Right kidney (tissue), 9 donors: Measurements from ENCODE around the gene LIPJ.

Source experiments
- DNase-seq: peaks from one replicate; pipeline ENCODE4 v3.0.0-alpha.2; 2016
- long read RNA-seq, 8 donors: transcript quantifications; one replicate each; lab custom pipeline, GENCODE V29; 2026

LIPJ gene, protein sequence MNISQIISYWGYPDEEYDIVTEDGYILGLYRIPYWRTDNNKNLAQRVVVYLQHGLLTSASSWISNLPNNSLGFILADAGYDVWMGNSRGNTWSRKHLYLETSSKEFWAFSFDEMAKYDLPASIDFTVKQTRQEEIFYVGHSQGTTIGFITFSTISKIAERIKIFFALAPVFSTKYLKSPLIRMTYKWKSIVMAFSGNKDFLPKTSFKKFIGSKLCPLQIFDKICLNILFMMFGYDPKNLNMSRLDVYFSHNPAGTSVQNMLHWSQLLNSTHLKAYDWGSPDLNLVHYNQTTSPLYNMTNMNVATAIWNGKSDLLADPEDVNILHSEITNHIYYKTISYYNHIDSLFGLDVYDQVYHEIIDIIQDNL
- long read RNA-seq, donor 1: 0 reads
- long read RNA-seq, donor 2: 0 reads
- long read RNA-seq, donor 3: 0 reads
- long read RNA-seq, donor 4: 0 reads
- long read RNA-seq, donor 5: 0 reads
- long read RNA-seq, donor 6: 0 reads
- long read RNA-seq, donor 7: 0 reads
- long read RNA-seq, donor 8: 0 reads

DNA sequence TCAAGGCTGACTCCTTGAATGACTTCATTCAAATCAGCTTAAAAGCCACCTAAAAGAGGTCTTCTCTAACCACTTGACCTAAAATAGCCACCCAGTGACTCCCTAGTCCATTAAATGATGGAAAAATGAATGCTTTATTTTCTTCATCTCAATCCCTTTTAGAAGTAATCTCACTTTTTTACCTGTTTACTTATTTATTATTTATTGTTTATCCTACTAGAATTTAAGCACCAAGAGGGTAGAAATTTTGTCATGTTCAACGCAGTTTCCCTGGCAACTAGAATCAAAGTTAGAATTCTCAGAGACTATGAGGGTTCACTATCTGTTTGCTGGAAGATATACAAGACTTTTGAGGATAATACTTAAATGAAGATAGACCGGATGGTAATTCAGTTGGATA lies at the start of gene LIPJ:
TSS of gene LIPJ (plus strand) at position 301 of the 400 bp plus-strand sequence. CDS start 3,926 bp downstream, outside the sequence.
- no peak for DNase-seq

DNA sequence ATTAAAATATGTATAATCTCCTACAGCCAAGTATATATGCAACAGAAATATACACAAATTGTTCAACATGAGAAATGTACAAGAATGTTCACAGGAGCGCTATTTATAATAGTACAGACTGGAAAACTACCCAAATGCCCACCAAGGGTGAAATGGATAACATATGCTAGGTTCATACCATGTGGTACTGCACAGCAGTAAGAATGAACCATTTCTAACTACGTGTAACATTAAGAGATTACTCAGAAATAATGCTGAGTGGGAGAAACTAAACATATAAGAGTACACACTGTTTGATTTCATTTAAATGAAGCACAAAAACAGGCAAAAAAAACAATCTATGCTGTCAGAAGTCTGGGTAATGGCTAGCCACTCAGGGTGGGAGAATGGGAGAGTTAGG lies 49.2 kb upstream of the LIPJ start:
- no peak for DNase-seq

DNA sequence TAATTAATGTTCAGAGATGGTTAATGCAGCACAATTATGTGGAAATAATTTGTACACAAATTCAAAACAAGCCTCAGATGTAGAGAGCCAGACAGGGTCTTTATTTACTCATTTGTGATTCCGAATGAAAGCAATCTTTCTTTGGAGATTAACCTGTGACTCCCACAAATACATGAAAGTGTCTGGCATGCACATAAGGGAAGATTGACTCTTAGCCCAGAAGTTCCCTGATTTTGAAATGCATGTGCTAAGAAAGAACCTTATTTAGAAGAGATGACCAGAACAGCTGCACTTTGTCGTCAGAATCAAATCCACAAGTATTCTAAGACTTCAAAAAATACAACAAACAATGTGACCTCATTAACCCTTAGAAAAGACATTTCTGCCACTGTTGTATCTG lies 48.5 kb upstream of the LIPJ start:
- DNase-seq: no peak

DNA sequence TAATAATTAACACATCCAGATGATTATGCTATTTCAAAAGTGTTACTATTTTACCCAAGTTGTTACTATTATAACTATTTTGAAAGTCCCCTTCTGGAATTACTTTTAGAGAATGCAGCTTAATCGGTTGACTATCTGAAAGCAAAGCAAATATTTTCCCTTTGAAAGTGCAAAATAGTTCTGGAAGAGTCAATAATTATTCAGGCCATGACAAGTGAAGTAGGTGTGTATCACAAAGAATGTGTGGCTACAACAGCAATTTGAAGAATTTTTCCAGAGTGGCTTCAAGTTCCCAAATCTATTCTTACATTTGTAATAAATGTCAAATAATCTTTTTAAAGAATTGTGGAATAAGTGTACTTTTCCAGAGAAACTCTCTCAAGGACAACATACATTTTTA lies 46.2 kb upstream of the LIPJ start:
- no peak for DNase-seq

DNA sequence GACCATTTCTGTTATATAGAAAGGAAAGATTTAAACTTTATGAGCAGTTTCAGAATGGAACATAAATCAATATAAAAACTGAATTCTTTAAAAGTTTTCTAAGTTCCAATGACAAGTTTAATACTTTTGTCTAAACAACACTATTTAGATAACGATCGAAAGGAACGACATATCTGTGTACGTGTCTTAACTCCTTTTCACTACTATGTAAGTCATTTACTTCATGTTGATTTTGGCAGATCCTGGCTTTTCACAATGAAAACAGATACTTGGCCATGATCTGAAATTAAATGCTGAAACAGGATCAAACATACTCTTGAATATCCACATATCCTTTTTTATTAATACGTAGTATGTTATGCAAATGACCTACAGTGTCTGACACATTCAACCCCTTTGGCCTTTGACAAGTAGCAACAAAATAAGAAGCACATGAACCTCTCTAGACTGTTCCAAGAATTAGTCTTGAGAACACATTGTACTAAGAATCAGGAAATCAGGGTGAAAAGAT lies 45.4 kb upstream of the LIPJ start:
- DNase-seq: no peak

DNA sequence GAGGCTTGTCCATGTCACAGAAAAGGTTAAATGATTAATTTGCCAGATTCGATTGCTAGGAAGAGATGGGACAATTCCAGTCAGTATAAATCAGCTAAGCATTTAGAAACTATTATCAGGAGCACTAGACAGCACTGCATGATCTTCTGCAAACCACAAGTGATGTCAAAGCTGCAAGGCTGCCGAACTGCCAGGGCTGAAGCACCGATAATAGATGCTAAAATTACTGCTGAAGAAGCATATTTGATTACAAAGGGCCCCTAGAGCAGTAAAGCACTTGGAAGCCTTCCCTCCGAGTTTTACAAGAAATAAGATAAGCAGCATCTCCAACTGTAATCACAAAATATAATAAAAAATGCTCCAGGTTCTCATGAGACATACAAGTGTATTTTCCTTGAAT lies 44.0 kb upstream of the LIPJ start:
- DNase-seq: no peak

DNA sequence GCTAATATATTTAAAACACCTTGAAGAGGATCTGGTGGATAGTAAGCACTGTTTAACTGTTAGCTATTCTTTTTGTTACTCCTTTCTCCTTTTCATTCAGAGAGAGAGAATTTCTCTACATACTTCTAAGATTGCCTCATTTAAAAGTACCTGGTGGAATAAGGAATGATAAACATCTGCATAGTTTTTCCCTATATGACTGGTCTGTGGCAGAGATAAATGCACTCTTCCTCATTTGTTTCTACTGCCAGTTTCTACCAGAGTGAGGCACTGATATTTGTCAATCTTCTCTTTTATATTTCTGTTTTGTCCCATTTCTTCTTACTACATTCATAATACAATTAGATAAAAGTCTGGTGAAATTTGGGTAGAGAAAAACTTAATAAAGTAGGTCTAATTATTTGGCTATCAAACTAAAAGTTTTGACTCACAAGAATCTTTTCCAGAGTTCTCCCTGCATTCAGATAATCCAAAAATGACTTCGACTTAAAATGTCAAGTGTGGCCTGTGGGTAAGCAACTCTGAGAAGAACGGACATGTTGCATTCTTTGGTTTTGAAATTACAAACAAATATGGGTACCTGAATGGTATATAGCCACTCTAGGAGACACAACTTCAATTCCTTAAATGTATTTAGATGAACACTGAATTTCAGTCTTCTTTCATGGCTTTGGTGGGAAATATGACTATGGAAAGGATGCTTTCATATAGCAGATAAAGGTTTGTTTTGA lies 42.3 kb upstream of the LIPJ start:
- DNase-seq: no peak

DNA sequence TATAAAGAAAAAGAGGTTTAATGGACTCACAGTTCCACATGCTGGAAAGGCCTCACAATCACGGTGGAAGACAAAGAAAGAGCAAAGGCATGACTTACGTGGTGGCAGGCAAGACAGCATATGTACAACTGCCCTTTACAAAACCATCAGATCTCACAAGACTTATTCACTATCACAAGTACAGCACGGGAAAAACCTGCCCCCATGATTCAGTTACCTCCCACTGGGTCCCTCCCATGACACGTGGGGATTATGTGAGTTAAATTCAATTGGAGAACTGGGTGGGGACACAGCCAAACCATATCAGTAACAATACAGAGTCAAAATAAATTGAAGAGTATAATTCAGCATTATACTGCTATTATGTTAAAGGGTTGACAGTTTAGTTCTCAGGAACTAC lies 41.2 kb upstream of the LIPJ start:
- no peak for DNase-seq

DNA sequence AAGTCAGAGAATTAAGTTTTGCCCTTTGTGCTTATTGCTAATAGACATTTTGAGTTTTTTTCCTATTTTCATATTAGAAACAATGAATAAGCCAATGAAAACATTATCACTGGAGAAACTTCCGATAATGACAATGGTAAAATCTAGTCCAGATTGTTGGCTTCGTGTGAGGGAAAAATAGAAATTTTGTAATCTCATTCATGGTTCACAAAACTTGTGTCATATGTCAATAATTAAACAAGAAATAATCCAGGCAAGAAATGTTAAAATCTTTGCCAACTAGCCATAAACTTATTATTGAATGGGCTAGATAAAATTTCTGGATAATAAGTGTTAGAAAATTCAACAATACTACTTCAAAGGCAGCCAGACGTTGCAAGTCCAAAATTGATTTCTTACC lies 40.1 kb upstream of the LIPJ start:
- DNase-seq: no peak

DNA sequence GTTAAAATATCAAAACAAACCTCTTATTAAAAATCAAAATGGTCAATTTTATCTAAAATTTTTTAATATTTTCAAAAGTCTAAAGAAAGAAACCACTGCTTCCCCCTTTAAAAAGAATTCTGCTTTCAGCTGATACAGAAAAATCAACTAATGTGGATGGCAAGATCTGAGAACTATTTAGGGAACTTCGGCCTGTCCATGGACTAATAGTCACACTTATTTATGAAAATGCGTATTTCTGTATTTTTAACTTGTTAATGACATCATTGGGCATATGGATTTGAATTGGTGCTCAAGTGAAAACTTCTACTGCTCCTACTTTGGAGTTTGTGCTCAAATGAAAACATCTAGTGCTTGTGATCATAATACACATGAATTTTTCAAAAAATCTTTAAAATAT lies 35.3 kb upstream of the LIPJ start:
- no peak for DNase-seq

DNA sequence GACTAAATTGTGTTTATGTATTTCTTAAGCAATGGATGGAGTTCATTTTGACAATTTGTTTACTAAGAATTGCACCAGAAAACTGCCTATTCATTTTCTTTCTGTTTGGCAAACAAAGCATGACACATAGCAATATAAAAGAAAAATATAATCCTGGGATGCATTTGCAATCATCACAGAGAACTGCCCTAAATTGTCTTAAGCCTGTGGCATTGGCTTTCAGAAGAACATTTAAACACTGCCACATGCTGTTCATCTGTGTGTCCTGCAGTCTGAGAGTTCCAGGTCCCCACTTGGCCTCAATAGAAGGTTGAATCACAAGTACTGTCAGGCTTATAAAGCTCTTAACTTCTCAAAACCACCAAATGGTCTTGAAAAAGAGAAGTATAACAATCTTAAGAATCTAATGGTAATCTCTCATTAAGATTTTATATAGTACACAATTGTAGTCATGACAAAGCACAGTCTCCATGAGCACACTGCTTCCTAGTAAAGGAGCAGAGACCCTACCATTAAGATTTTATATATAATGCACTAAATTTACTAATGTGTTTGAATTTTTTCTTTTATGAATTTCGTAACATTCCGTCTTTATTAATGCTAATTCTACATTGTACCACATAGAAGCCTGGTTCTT lies 33.3 kb upstream of the LIPJ start:
- peak; percentile 34 for DNase-seq

DNA sequence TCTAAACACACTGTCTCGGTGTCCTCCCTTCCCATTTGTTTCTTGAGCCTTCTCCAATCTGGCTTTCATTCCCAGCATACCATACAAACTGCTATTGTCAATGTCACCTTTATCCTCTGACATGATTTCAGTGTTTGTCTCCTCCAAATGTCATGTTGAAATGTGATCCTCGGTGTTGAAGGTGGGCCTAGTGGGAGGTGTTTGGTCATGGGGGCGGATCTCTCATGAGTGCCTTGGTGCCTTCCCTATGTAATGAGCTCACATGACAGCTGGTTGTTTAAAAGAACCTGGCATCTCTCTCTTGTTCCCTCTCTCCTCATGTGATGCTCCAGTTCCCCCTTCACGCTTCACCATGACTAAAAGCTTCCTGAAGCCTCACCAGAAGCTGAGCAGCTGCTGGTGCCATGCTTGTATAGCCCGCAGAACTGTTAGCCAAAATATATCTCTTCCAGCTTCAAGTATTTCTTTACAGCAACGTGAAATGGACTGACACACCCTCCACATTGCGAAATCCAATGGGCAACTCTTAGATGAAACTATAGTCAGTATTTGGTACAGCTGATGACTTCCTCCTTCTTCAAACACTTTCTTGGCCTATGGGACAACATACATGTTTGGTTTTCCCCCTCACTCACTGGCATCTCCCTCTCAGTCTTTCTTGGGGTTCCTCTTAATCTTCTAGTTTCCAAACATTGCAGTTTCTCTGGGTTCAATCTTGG lies 31.2 kb upstream of the LIPJ start:
- DNase-seq: no peak

DNA sequence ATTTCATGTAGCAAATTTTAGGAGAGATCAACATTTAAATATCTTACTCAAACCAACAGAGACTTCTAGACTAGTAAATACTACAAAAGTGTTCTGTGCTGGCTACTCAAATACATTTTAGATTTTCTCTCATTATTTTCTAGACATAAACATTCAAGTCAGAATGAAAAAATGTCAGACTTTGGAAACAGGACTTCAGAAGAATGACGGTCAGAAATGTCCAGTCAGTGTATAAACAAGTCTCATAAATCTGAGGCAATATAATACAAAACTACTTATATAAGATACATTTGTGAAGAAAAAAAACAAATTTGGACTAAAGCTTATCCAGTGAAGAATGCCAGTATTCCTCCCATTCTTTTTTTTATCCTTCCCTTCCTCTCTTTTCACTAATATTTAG lies 29.3 kb upstream of the LIPJ start:
- no peak for DNase-seq

DNA sequence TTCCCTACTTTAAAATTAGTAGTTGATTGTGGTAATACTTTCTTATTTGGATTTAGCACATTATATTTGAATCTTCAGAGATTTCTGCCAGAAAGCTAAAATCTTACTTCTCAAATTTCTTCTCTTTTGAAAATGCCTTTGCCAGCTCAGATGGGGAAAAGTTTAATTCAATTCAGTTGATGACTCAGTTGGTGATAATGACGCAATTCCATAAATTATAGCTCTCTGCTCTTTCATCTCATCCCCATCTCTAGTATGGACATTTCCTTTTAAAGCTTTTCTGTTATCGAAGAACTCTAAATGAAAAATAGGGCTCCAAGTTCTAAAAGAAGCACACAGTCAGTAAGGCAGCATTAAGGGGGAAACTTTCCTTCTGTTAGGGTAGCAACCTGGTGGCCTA lies 28.9 kb upstream of the LIPJ start:
- no peak for DNase-seq

DNA sequence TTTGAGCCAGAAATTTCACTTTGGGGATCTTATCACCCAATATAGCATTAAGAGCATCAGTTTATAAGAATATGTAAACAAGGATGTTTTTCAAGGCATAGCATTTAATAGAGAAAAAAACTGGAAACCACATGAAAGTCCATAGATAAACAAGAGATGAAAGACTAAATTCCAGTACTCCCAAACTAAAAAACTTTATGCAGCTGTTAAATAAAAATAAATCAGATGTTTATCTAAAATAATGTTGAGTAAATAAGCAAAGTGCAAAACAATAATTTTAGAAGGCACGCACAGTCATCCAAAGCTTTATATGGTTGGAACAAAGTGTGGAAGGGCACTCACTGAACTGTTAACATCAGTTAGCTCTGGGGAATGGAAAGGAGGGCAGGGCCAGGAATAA lies 24.4 kb upstream of the LIPJ start:
- no peak for DNase-seq

DNA sequence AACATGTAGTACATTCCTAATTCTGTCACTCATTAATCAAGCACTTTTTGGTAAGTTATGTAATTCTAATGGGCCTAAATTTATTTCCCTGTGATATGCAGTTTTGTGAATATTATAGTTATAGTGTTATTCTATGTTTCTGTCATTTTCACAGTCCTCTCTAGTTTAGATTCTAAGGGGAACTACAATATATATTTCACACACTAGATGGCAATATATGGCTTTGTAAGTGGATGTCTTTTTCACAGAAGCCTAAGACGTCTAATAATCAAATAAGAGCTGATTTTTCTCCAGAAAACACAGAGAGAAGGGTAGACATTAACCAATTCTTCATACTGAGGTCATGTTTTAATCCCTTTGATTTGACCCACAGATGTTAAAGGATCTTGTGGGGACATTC lies 21.5 kb upstream of the LIPJ start:
- no peak for DNase-seq

DNA sequence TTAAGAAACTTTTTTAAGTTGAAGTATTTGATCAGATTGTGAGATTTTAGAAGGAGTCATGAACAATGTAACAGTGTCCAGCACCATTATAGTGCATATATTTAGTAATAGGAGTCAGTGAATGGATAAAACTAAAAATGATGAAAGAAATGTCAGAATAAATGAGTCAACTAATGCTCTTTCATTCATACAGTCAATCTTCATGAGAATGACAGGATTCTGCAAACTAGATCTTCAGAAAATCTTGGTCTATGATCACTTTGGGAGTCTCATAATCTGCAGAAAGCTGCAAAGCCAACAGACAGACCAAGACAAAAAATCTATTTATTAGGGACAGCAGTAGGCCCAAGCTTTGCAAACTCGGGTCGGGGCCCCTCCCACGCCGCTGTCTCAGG lies 4.2 kb upstream of the LIPJ start:
- DNase-seq: no peak

DNA sequence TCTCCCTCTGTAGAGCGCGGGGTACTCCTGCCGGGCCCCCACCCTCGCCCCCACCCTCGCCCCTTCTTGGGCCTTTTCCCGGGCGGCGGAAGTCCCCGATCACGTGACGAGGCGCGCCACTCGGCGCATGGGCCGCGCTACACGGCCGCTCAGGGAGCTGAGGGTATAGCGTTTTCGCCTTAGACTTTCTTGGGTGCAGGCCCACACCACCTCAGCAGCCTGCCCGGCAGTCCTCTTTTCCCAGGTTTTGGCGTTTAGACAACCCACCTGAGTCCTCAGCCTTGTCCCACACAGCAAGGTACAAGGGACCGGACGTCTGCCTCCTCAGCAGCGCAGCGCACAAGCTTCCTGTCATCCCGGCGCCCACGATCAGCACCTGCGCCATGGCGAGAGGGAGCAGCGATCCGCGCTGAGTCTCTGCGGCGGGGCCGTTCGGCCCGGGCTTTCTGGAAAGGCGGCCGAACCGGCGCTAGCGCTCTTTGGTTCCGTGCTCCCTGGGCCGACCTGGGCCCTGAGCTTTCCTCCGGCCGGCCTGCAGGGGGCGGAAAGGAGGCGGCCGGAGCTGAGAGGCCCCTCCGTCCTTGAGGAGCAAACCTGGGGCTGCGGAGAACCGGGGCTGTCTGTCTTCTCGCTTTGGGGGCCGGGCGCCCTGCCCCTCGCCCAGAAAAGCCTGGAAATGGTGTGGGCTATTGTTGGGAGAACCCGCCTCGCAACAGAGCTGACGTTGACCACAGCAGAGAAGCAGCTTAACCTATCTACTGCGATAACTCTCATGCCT lies 3.6 kb upstream of the LIPJ start, which contains the start of gene RNLS:
TSS of gene RNLS (minus strand) at position 513 of the 778 bp plus-strand sequence.
- DNase-seq: peak; percentile 97

DNA sequence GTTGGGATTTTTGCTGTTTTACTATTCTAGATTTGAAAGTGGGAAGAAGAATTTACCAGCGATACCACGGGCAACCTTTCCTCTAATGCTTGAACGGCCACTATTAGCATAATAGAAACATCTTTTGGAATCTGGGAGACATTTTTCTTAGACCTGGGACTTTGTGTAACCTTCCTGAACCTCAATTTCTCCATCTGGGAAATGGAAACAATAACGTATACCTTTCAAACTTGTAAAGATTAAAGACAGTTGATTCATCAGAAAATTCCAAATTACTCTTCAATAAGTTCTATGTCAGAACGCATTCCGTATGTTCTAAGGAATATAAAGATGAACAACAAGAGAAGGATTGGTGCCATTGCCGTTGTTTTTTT lies 3.0 kb upstream of the LIPJ start:
- DNase-seq: no peak

DNA sequence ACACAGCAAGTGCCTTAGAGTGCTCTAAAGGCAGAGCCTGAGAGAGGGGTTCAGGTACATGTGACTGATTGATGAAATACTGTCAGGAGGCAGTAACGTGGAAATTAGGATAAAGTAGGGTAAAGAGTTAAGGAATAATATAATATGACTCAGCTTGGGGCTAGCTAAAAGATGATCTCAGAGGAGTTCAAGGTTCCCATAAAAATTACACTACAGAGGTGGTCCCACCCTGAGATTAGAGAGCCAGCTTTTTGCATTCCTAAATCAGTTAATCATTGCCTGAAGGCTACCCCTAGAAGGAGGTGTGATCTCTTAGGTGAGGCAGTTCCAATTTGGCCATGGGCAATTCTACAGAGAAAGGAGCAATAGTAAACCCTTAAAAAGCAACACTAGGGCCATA lies 5.8 kb downstream of the LIPJ start:
- DNase-seq: no peak

DNA sequence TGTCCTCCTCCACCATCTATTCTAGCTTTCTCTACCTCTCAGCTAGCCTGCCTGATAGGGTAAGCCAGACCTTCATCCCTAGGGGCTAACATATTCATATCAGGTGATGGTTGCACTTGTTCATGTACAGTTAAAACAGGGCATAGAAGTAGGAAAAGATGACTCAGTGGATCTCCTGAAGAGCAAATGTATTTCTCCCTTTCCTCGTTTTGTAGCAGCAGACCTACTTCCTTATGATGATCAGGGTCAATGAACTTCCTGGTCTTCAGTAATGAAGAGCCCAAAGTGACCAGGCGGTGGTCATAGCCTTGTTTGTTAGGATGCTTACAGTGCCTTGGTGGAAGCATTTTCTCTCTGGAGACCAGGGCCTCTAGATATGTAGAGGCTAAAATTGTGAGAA lies 6.3 kb downstream of the LIPJ start:
- no peak for DNase-seq

DNA sequence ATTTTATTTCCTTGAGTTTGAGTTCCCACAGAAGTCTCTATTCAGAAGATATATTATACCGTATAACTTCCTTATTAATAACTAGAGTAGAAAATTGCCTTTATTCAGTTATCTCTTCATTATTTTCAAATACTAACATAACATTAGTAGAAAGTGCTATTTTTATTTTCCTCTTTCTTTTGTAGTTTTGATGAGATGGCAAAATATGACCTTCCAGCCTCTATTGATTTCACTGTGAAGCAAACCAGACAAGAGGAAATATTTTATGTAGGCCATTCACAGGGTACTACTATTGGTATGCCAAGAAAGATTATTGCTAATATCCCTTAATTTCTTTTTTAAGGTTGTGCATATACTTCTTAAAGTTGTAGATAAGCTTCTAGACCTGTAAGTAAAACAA lies 7.9 kb downstream of the LIPJ start:
- DNase-seq: no peak
